ENCODE results near the gene SULT2B1.

Gene SULT2B1

GRCh38 chr19:48615231-48616040 lies 63.5 kb downstream of the SULT2B1 start:
- Histone ChIP-seq H3K27me3 (ENCODE audit: control insufficient read depth, insufficient read depth, low read length) (no peaks in the 10 kb centered on the region), H3K36me3 (ENCODE audit: control insufficient read depth, insufficient read depth, low read length) (peaks cover 33% of the 10 kb centered on the region), H3K9me3 (ENCODE audit: control insufficient read depth, insufficient read depth, low read length) (no peaks in the 10 kb centered on the region), H3K27ac (ENCODE audit: low read depth, low read length) (peak overlapping the region; percentile 96), H3K4me1 (ENCODE audit: control insufficient read depth, insufficient read depth, low read length) (peaks cover 37% of the 10 kb centered on the region), H3K9ac (ENCODE audit: low read depth, low read length) (peak overlapping the region; percentile 64; the same call in 1 of the 2 replicates), H3K4me3 (ENCODE audit: low read depth, low read length) (peak overlapping the region; percentile 22; the same call in 1 of the 2 replicates)

GRCh38 chr19:48616041-48616436 lies 64.1 kb downstream of the SULT2B1 start:
- Histone ChIP-seq H3K27me3 (ENCODE audit: control insufficient read depth, insufficient read depth, low read length) (no peaks in the 10 kb centered on the region), H3K4me3 (ENCODE audit: low read depth, low read length) (no peak overlapping the region), H3K27ac (ENCODE audit: low read depth, low read length) (peak overlapping the region; percentile 96), H3K9ac (ENCODE audit: low read depth, low read length) (no peak overlapping the region), H3K4me1 (ENCODE audit: control insufficient read depth, insufficient read depth, low read length) (peaks cover 37% of the 10 kb centered on the region), H3K36me3 (ENCODE audit: control insufficient read depth, insufficient read depth, low read length) (peaks cover 33% of the 10 kb centered on the region), H3K9me3 (ENCODE audit: control insufficient read depth, insufficient read depth, low read length) (no peaks in the 10 kb centered on the region)

GRCh38 chr19:48616491-48617056 lies 64.6 kb downstream of the SULT2B1 start:
- Histone ChIP-seq H3K4me3 (ENCODE audit: low read depth, low read length) (no peak overlapping the region), H3K27ac (ENCODE audit: low read depth, low read length) (peak overlapping the region; percentile 96), H3K9me3 (ENCODE audit: control insufficient read depth, insufficient read depth, low read length) (no peaks in the 10 kb centered on the region), H3K9ac (ENCODE audit: low read depth, low read length) (no peak overlapping the region), H3K36me3 (ENCODE audit: control insufficient read depth, insufficient read depth, low read length) (peaks cover 36% of the 10 kb centered on the region), H3K27me3 (ENCODE audit: control insufficient read depth, insufficient read depth, low read length) (no peaks in the 10 kb centered on the region), H3K4me1 (ENCODE audit: control insufficient read depth, insufficient read depth, low read length) (peaks cover 37% of the 10 kb centered on the region)

- Histone ChIP-seq H3K36me3 (ENCODE audit: control insufficient read depth, insufficient read depth, low read length) (peaks cover 38% of the 10 kb centered on the region), H3K4me3 (ENCODE audit: low read depth, low read length) (peak overlapping the region; percentile 95), H3K27me3 (ENCODE audit: control insufficient read depth, insufficient read depth, low read length) (no peaks in the 10 kb centered on the region), H3K9ac (ENCODE audit: low read depth, low read length) (peak overlapping the region; percentile 98; the same call in 1 of the 2 replicates), H3K4me1 (ENCODE audit: control insufficient read depth, insufficient read depth, low read length) (peaks cover 37% of the 10 kb centered on the region), H3K9me3 (ENCODE audit: control insufficient read depth, insufficient read depth, low read length) (no peaks in the 10 kb centered on the region), H3K27ac (ENCODE audit: low read depth, low read length) (peak overlapping the region; percentile 95)
Measured at GRCh38 chr19:48617146-48617937, 65.4 kb downstream of the SULT2B1 start.

- Histone ChIP-seq H3K4me1 (ENCODE audit: control insufficient read depth, insufficient read depth, low read length) (peaks cover 40% of the 10 kb centered on the region), H3K4me3 (ENCODE audit: low read depth, low read length) (peak overlapping the region; percentile 95), H3K9ac (ENCODE audit: low read depth, low read length) (peak overlapping the region; percentile 98), H3K27me3 (ENCODE audit: control insufficient read depth, insufficient read depth, low read length) (no peaks in the 10 kb centered on the region), H3K27ac (ENCODE audit: low read depth, low read length) (peak overlapping the region; percentile 95), H3K36me3 (ENCODE audit: control insufficient read depth, insufficient read depth, low read length) (peaks cover 38% of the 10 kb centered on the region), H3K9me3 (ENCODE audit: control insufficient read depth, insufficient read depth, low read length) (no peaks in the 10 kb centered on the region)
Measured at GRCh38 chr19:48618278-48618915, 66.4 kb downstream of the SULT2B1 start.

- Histone ChIP-seq H3K4me1 (ENCODE audit: control insufficient read depth, insufficient read depth, low read length) (peaks cover 39% of the 10 kb centered on the region), H3K27ac (ENCODE audit: low read depth, low read length) (peak within 1 kb of the TSS; percentile 95), H3K36me3 (ENCODE audit: control insufficient read depth, insufficient read depth, low read length) (peaks cover 38% of the 10 kb centered on the region), H3K9ac (ENCODE audit: low read depth, low read length) (peak within 1 kb of the TSS; percentile 98), H3K27me3 (ENCODE audit: control insufficient read depth, insufficient read depth, low read length) (no peaks in the 10 kb centered on the region), H3K4me3 (ENCODE audit: low read depth, low read length) (peak within 1 kb of the TSS; percentile 95), H3K9me3 (ENCODE audit: control insufficient read depth, insufficient read depth, low read length) (no peaks in the 10 kb centered on the region)
Measured at GRCh38 chr19:48618916-48619691, 67.1 kb downstream of the SULT2B1 start, which contains the start of the genes RPL18 and SPHK2. TSS of gene RPL18 (minus strand) at chr19:48619178. CDS start at chr19:48619143, 35 bp downstream. TSS of gene SPHK2 (plus strand) at chr19:48619506. CDS start at chr19:48620515, 1,009 bp downstream.

GRCh38 chr19:48619692-48620585 lies 68.0 kb downstream of the SULT2B1 start:
- H3K27ac ChIP-seq (ENCODE audit: low read depth, low read length): peak overlapping the region; percentile 95
- peak overlapping the region; percentile 95 for H3K4me3 ChIP-seq (ENCODE audit: low read depth, low read length)
- H3K36me3 ChIP-seq (ENCODE audit: control insufficient read depth, insufficient read depth, low read length): peaks cover 38% of the 10 kb centered on the region

GRCh38 chr19:48623556-48624066 lies 71.6 kb downstream of the SULT2B1 start:
- H3K9me3 ChIP-seq (ENCODE audit: control insufficient read depth, insufficient read depth, low read length): no peaks in the 10 kb centered on the region
- H3K9ac ChIP-seq (ENCODE audit: low read depth, low read length): peak overlapping the region; percentile 67
- no peaks in the 10 kb centered on the region for H3K27me3 ChIP-seq (ENCODE audit: control insufficient read depth, insufficient read depth, low read length)
- H3K36me3 ChIP-seq (ENCODE audit: control insufficient read depth, insufficient read depth, low read length): peaks cover 21% of the 10 kb centered on the region
- peak overlapping the region; percentile 64 for H3K4me3 ChIP-seq (ENCODE audit: low read depth, low read length)
- peaks cover 15% of the 10 kb centered on the region for H3K4me1 ChIP-seq (ENCODE audit: control insufficient read depth, insufficient read depth, low read length)
- H3K27ac ChIP-seq (ENCODE audit: low read depth, low read length): peak overlapping the region; percentile 86

More at GRCh38 chr19:48619692-48620585, 68.0 kb downstream of the SULT2B1 start:
- peaks cover 33% of the 10 kb centered on the region for H3K4me1 ChIP-seq (ENCODE audit: control insufficient read depth, insufficient read depth, low read length)
- H3K27me3 ChIP-seq (ENCODE audit: control insufficient read depth, insufficient read depth, low read length): no peaks in the 10 kb centered on the region
- peak overlapping the region; percentile 67 for H3K9ac ChIP-seq (ENCODE audit: low read depth, low read length)
- H3K9me3 ChIP-seq (ENCODE audit: control insufficient read depth, insufficient read depth, low read length): no peaks in the 10 kb centered on the region

- H3K27ac ChIP-seq (ENCODE audit: low read depth, low read length): peak overlapping the region; percentile 86
Measured at GRCh38 chr19:48624067-48624594, 72.2 kb downstream of the SULT2B1 start.

More at GRCh38 chr19:48624067-48624594, 72.2 kb downstream of the SULT2B1 start:
- H3K9me3 ChIP-seq (ENCODE audit: control insufficient read depth, insufficient read depth, low read length): no peaks in the 10 kb centered on the region
- H3K9ac ChIP-seq (ENCODE audit: low read depth, low read length): peak overlapping the region; percentile 67
- peak overlapping the region; percentile 80 for H3K4me3 ChIP-seq (ENCODE audit: low read depth, low read length)
- H3K27me3 ChIP-seq (ENCODE audit: control insufficient read depth, insufficient read depth, low read length): no peaks in the 10 kb centered on the region
- peaks cover 15% of the 10 kb centered on the region for H3K4me1 ChIP-seq (ENCODE audit: control insufficient read depth, insufficient read depth, low read length)
- H3K36me3 ChIP-seq (ENCODE audit: control insufficient read depth, insufficient read depth, low read length): peaks cover 22% of the 10 kb centered on the region

Measured in HUES48 (cell line).